Activated naive CD8-positive, alpha-beta T cell treated with anti-CD3 and anti-CD28 coated beads, Interleukin-2, amount 10 ng/mL, durations not matched to agents 7 days and 5 days (primary cell): ENCODE results near the gene UBE2E3. TPM values are rescaled to one million over a fixed set of nuclear protein-coding genes. Genes with fewer than 3 reads are reported as not detected.

Experiments
- ATAC-seq: fragments of 150-1000 bp; cut with Tn5 transposase; one replicate; pipeline ENCODE4 v1.10.0; 2021; ENCODE audit warnings: low read depth, moderate library complexity
- POLR2A ChIA-PET: fragments of 350-600 bp; sonication (Branson Sonifier 250); formaldehyde crosslinking; loops from one replicate; lab custom pipeline; 2021; ENCODE audit warnings: antibody characterized with exemption; lab: Charles Lee
- DNase-seq: peaks from one replicate; pipeline ENCODE4 v3.0.0; 2021
- H3K27ac Mint-ChIP-seq: one replicate; pipeline ENCODE4 v1.8.0; 2022; ENCODE audit warnings: mild to moderate bottlenecking, mixed read lengths
- H3K27me3 Mint-ChIP-seq: one replicate; pipeline ENCODE4 v1.8.0; 2022; ENCODE audit warnings: mild to moderate bottlenecking, moderate library complexity, mixed read lengths
- H3K36me3 Mint-ChIP-seq: one replicate; pipeline ENCODE4 v1.8.0; 2021; ENCODE audit warnings: mild to moderate bottlenecking, mixed read lengths
- H3K4me1 Mint-ChIP-seq: one replicate; pipeline ENCODE4 v1.8.0; 2021; ENCODE audit warnings: mixed read lengths
- H3K4me3 Mint-ChIP-seq: one replicate; pipeline ENCODE4 v1.8.0; 2022; ENCODE audit warnings: mild to moderate bottlenecking, moderate library complexity, mixed read lengths
- H3K9me3 Mint-ChIP-seq: one replicate; pipeline ENCODE4 v1.8.0; 2021; ENCODE audit warnings: mixed read lengths
- total RNA-seq, 2 experiments: library from RNA; stranded (reverse); gene quantifications; one replicate each; pipeline ENCODE4 v1.2.3, GENCODE V29; 2021

The UBE2E3 gene
- total RNA-seq, 2 experiments from 2014 or later, result 22.0 to 28.8 TPM

GRCh38 chr2:180985771-180986395 lies 5.5 kb downstream of the UBE2E3 start:
- Mint-ChIP-seq H3K36me3 (peaks cover 3% of the 10 kb centered on the region), H3K4me1 (peaks cover 33% of the 10 kb centered on the region), H3K27me3 (no peaks in the 10 kb centered on the region), H3K4me3 (no peak overlapping the region), H3K27ac (no peak overlapping the region), H3K9me3 (no peaks in the 10 kb centered on the region)
- POLR2A ChIA-PET, result no interaction called here
- ATAC-seq (no peak), DNase-seq (no peak)

- Mint-ChIP-seq H3K27ac (no peak overlapping the region), H3K4me3 (no peak overlapping the region), H3K4me1 (peaks cover 26% of the 10 kb centered on the region), H3K36me3 (peaks cover 9% of the 10 kb centered on the region), H3K27me3 (no peaks in the 10 kb centered on the region), H3K9me3 (no peaks in the 10 kb centered on the region)
- no peak for DNase-seq
- no peak for ATAC-seq
- POLR2A ChIA-PET, result no interaction called here
Observed at GRCh38 chr2:180987146-180987545, 6.7 kb downstream of the UBE2E3 start.

GRCh38 chr2:180990337-180990736 lies 9.9 kb downstream of the UBE2E3 start:
- Mint-ChIP-seq H3K4me3 (no peak overlapping the region), H3K27me3 (no peaks in the 10 kb centered on the region), H3K4me1 (peaks cover 6% of the 10 kb centered on the region), H3K36me3 (peaks cover 11% of the 10 kb centered on the region), H3K9me3 (no peaks in the 10 kb centered on the region), H3K27ac (no peak overlapping the region)
- DNase-seq (no peak), ATAC-seq (no peak)
- POLR2A ChIA-PET, result no interaction called here

GRCh38 chr2:180990794-180991193 lies 10.4 kb downstream of the UBE2E3 start:
- no peak overlapping the region for H3K27ac Mint-ChIP-seq
- no peak for ATAC-seq
- H3K27me3 Mint-ChIP-seq, result no peaks in the 10 kb centered on the region
- H3K36me3 Mint-ChIP-seq, result peaks cover 11% of the 10 kb centered on the region
- H3K4me1 Mint-ChIP-seq, result peaks cover 6% of the 10 kb centered on the region
- no peak for DNase-seq
- POLR2A ChIA-PET, result no interaction called here
- H3K9me3 Mint-ChIP-seq, result no peaks in the 10 kb centered on the region
- H3K4me3 Mint-ChIP-seq, result no peak overlapping the region

GRCh38 chr2:180991361-180991760 lies 11.0 kb downstream of the UBE2E3 start:
- H3K27ac Mint-ChIP-seq, result no peak overlapping the region
- POLR2A ChIA-PET, result no interaction called here

GRCh38 chr2:180991820-180992219 lies 11.4 kb downstream of the UBE2E3 start:
- no peak overlapping the region for H3K27ac Mint-ChIP-seq
- H3K4me1 Mint-ChIP-seq, result peaks cover 9% of the 10 kb centered on the region
- H3K9me3 Mint-ChIP-seq, result no peaks in the 10 kb centered on the region
- no peak for DNase-seq
- POLR2A ChIA-PET, result no interaction called here
- peaks cover 11% of the 10 kb centered on the region for H3K36me3 Mint-ChIP-seq
- H3K4me3 Mint-ChIP-seq, result no peak overlapping the region
- no peak for ATAC-seq
- no peaks in the 10 kb centered on the region for H3K27me3 Mint-ChIP-seq

More at GRCh38 chr2:180991361-180991760, 11.0 kb downstream of the UBE2E3 start:
- Mint-ChIP-seq H3K27me3 (no peaks in the 10 kb centered on the region), H3K4me1 (peaks cover 6% of the 10 kb centered on the region), H3K4me3 (no peak overlapping the region), H3K36me3 (peaks cover 11% of the 10 kb centered on the region), H3K9me3 (no peaks in the 10 kb centered on the region)
- no peak for ATAC-seq
- no peak for DNase-seq

GRCh38 chr2:180992994-180993393 lies 12.6 kb downstream of the UBE2E3 start:
- peaks cover 12% of the 10 kb centered on the region for H3K4me1 Mint-ChIP-seq
- DNase-seq (no peak), ATAC-seq (no peak)
- no peak overlapping the region for H3K4me3 Mint-ChIP-seq
- no peak overlapping the region for H3K27ac Mint-ChIP-seq
- H3K9me3 Mint-ChIP-seq, result no peaks in the 10 kb centered on the region
- peaks cover 12% of the 10 kb centered on the region for H3K36me3 Mint-ChIP-seq
- POLR2A ChIA-PET, result no interaction called here
- H3K27me3 Mint-ChIP-seq, result no peaks in the 10 kb centered on the region

GRCh38 chr2:180999274-180999964 lies 19.0 kb downstream of the UBE2E3 start:
- no peak for ATAC-seq
- H3K27ac Mint-ChIP-seq, result no peak overlapping the region
- peaks cover 10% of the 10 kb centered on the region for H3K4me1 Mint-ChIP-seq
- H3K27me3 Mint-ChIP-seq, result no peaks in the 10 kb centered on the region
- H3K9me3 Mint-ChIP-seq, result no peaks in the 10 kb centered on the region
- peaks cover 6% of the 10 kb centered on the region for H3K36me3 Mint-ChIP-seq
- DNase-seq, result no peak
- POLR2A ChIA-PET, result no interaction called here
- no peak overlapping the region for H3K4me3 Mint-ChIP-seq

- POLR2A ChIA-PET, result no interaction called here
- no peaks in the 10 kb centered on the region for H3K27me3 Mint-ChIP-seq
- no peak for ATAC-seq
- no peaks in the 10 kb centered on the region for H3K9me3 Mint-ChIP-seq
- no peak for DNase-seq
- H3K4me3 Mint-ChIP-seq, result no peak overlapping the region
- H3K27ac Mint-ChIP-seq, result no peak overlapping the region
- no peaks in the 10 kb centered on the region for H3K4me1 Mint-ChIP-seq
- H3K36me3 Mint-ChIP-seq, result peaks cover 3% of the 10 kb centered on the region
Observed at GRCh38 chr2:181004647-181005325, 24.4 kb downstream of the UBE2E3 start.

- ATAC-seq (no peak), DNase-seq (no peak)
- no peak overlapping the region for H3K4me3 Mint-ChIP-seq
- H3K27ac Mint-ChIP-seq, result no peak overlapping the region
- peaks cover 3% of the 10 kb centered on the region for H3K36me3 Mint-ChIP-seq
- POLR2A ChIA-PET, result no interaction called here
- H3K4me1 Mint-ChIP-seq, result no peaks in the 10 kb centered on the region
- no peaks in the 10 kb centered on the region for H3K9me3 Mint-ChIP-seq
- no peaks in the 10 kb centered on the region for H3K27me3 Mint-ChIP-seq
Observed at GRCh38 chr2:181005326-181005655, 24.9 kb downstream of the UBE2E3 start.

- H3K4me1 Mint-ChIP-seq, result no peaks in the 10 kb centered on the region
- no peak for DNase-seq
- H3K36me3 Mint-ChIP-seq, result peaks cover 3% of the 10 kb centered on the region
- no peak overlapping the region for H3K27ac Mint-ChIP-seq
- no peaks in the 10 kb centered on the region for H3K27me3 Mint-ChIP-seq
- POLR2A ChIA-PET, result no interaction called here
- no peaks in the 10 kb centered on the region for H3K9me3 Mint-ChIP-seq
- ATAC-seq, result no peak
- H3K4me3 Mint-ChIP-seq, result no peak overlapping the region
Observed at GRCh38 chr2:181005809-181006208, 25.4 kb downstream of the UBE2E3 start.

GRCh38 chr2:181007086-181007837 lies 26.9 kb downstream of the UBE2E3 start:
- no peak overlapping the region for H3K27ac Mint-ChIP-seq
- no peaks in the 10 kb centered on the region for H3K27me3 Mint-ChIP-seq
- H3K9me3 Mint-ChIP-seq, result no peaks in the 10 kb centered on the region
- DNase-seq, result no peak
- H3K4me3 Mint-ChIP-seq, result no peak overlapping the region
- no peaks in the 10 kb centered on the region for H3K4me1 Mint-ChIP-seq
- POLR2A ChIA-PET, result no interaction called here
- H3K36me3 Mint-ChIP-seq, result peaks cover 1% of the 10 kb centered on the region
- ATAC-seq, result no peak

GRCh38 chr2:181008407-181008806 lies 28.0 kb downstream of the UBE2E3 start:
- H3K4me1 Mint-ChIP-seq, result no peaks in the 10 kb centered on the region
- no peaks in the 10 kb centered on the region for H3K27me3 Mint-ChIP-seq
- no peak for DNase-seq
- POLR2A ChIA-PET, result no interaction called here
- no peak overlapping the region for H3K27ac Mint-ChIP-seq
- peaks cover 1% of the 10 kb centered on the region for H3K36me3 Mint-ChIP-seq
- no peak overlapping the region for H3K4me3 Mint-ChIP-seq
- no peak for ATAC-seq
- no peaks in the 10 kb centered on the region for H3K9me3 Mint-ChIP-seq
